Large intestine (tissue), 3 donors: ENCODE measurements around the gene CHEK1. TPM values are rescaled to one million over a fixed set of nuclear protein-coding genes. Genes with fewer than 3 reads are reported as not detected.

Experiments
- DNase-seq, 2 donors: peaks; one replicate each; pipeline versions ENCODE4 v3.0.0 to v3.0.0-alpha.2; 2013
- H3K27ac ChIP-seq: one replicate; pipeline ENCODE4 v1.5.1; 2013; ENCODE audit warnings: low read length
- H3K27me3 ChIP-seq: 2 replicates; pipeline ENCODE4 v1.6.1; 2013; ENCODE audit warnings: low read length; ENCODE audit not compliant: control insufficient read depth, insufficient read depth
- H3K36me3 ChIP-seq: 2 replicates; pipeline ENCODE4 v1.6.1; 2013; ENCODE audit warnings: low read length; ENCODE audit not compliant: control insufficient read depth, insufficient read depth
- H3K4me1 ChIP-seq: one replicate; pipeline ENCODE4 v1.6.1; 2013; ENCODE audit warnings: low read length; ENCODE audit not compliant: control insufficient read depth, insufficient read depth
- H3K4me3 ChIP-seq: one replicate; pipeline ENCODE4 v1.5.1; 2013; ENCODE audit warnings: low read length
- H3K9me3 ChIP-seq: one replicate; pipeline ENCODE4 v1.6.1; 2013; ENCODE audit warnings: mild to moderate bottlenecking, low read depth, low read length, moderate library complexity; ENCODE audit not compliant: control insufficient read depth
- WGBS: methylation state at CpG from one replicate; pipeline ENCODE4 v1.1.5; 2013; ENCODE audit warnings: low lambda C conversion rate; ENCODE audit not compliant: insufficient coverage; 5-methylcytosine and 5-hydroxymethylcytosine counted together
- polyA plus RNA-seq: library from polyadenylated mRNA; unstranded; fragments of 120-200 nt; gene quantifications from one replicate; pipeline ENCODE4 v1.2.1, GENCODE V29; 2013

CHEK1 gene
- polyA plus RNA-seq, 1 donor: 21.5 TPM

DNA sequence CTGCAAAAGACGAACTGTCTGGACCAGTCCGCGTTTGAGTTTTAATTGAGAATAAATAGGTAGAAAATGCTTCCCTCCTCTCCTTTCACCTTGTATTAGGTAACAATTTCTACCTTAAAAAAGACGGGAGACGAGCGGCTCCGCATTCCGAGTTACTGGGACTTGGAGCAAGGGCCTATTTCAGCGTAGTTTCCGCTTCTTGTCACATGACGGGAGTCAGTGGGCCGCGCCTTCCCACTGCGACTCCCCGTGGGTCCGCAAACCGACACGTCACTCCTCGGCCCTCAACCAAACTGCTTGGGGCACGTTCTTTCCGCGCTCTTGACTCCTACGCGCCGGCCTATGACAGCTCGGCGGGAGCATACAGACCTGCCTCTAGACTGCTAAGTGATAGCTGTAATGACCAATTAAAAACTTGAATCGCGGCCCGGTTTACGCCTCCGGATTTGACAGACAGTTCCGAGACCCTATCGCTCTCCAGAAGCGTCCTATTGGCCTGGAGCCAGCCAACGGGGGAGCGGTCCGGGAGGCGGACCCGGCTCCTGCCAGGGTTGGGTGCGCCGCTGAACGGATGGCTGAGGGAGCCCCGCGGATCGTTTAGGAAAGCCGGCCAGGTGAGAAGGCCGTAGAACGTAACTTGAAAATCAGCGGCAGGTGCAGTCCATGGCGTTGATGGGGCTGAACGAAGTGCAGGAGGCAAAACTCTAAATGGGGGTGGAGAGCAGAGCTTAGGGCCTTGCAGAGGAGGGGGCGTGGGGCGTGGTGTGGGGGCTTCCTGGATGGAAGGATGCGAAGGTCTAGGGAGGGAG lies 32.5 kb upstream of the CHEK1 start, which contains the start of gene STT3A:
TSS of gene STT3A (plus strand) at position 548 of the 809 bp plus-strand sequence. CDS start 3,064 bp downstream, outside the sequence.
- WGBS: no CpG with 5 or more reads among the region's 55 CpGs
- no peaks in the 10 kb centered on the region for H3K4me1 ChIP-seq
- H3K27me3 ChIP-seq: no peaks in the 10 kb centered on the region

DNA sequence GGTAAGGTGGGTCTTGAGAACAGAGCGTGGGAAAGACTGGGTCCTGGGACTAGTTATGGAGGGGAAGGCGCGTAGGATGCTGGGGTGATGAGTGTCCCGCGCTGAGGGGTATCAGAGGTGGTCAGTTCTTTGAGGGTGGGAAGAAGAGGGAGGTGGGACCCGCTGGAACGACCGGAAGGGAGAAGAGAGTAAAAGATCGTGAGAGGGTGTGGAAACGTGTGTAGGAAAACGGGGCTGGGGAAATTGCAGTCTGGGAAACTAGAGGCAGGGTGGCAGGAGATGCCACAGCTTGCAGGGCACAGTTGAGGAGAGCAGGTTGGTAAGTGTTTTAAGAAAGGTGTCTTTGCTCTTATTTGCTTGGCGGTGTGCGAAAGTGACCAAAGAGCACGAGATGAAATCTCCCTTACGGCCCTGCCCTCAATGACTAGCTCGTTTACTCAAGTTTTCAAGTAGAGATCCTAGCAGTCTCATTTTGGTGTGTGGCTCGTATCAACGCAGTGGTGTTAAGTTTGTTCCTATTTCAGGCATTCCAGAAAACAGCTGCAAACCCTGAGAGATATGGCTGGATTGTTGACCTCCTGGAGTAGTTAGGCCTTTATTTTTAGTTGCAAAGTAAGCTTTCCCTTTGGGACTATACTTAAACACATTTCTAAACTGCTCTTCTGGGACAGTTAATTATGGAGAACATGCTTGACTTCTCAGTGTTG lies 31.7 kb upstream of the CHEK1 start:
- Histone ChIP-seq H3K4me3 (peak overlapping the region; percentile 87), H3K4me1 (no peaks in the 10 kb centered on the region), H3K27me3 (no peaks in the 10 kb centered on the region), H3K36me3 (peaks cover 12% of the 10 kb centered on the region), H3K9me3 (no peaks in the 10 kb centered on the region), H3K27ac (peak overlapping the region; percentile 86)
- WGBS: 0% methylated on average over 6 of the region's 18 CpGs
- no peak for DNase-seq

More for the DNA sequence above, 32.5 kb upstream of the CHEK1 start, which contains the start of gene STT3A:
- Histone ChIP-seq H3K4me3 (peak within 1 kb of the TSS; percentile 87), H3K36me3 (peaks cover 6% of the 10 kb centered on the region), H3K27ac (peak within 1 kb of the TSS; percentile 98), H3K9me3 (no peaks in the 10 kb centered on the region)
- peak; percentile 100 for DNase-seq

DNA sequence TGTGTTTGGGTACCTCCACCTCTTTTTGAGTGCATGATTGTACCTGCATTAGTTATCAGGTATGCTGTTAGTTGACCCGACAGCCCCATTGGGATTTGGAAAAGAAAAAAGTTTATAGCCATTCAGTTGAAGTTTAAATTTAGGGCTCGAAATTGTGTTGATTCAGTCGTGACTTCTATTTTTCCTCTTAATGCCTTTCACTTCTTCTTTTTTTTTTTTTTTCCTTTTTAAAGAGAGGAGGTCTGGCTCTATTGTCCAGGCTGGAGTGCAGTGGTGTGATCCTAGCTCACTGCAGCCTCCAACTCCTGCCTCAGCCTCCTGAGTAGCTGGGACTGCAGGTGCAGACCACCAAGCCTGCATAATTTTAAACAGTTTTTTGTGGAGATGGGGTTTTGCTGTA lies 30.0 kb upstream of the CHEK1 start:
- no peak for DNase-seq
- no peaks in the 10 kb centered on the region for H3K27me3 ChIP-seq
- 50% methylated on average over 2 of the region's 3 CpGs for WGBS
- no peak overlapping the region for H3K27ac ChIP-seq
- H3K4me3 ChIP-seq: no peak overlapping the region
- no peaks in the 10 kb centered on the region for H3K9me3 ChIP-seq
- H3K36me3 ChIP-seq: peaks cover 22% of the 10 kb centered on the region
- H3K4me1 ChIP-seq: no peaks in the 10 kb centered on the region

DNA sequence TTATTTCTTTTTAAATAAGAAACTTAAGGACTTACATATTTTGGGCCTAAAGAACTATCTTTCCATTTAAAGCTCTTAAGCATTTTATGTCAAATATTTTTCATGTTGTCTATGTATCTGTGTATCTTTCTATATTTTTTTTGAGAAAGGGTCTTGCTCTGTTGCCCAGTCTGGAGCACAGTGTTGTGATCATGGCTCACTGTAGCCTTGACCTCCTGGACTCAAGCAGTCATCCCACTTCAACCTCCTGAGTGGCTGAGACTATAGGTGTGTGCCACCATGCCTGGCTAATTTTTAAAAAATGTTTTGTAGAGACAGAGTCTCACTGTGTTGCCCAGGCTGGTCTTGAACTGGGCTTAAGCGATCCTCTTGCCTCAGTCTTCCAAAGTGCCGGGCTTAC lies 24.3 kb upstream of the CHEK1 start:
- no peak for DNase-seq
- no peak overlapping the region for H3K4me3 ChIP-seq
- H3K9me3 ChIP-seq: no peaks in the 10 kb centered on the region
- no CpG with 5 or more reads among the region's 2 CpGs for WGBS
- H3K36me3 ChIP-seq: peaks cover 71% of the 10 kb centered on the region
- H3K4me1 ChIP-seq: no peaks in the 10 kb centered on the region
- no peaks in the 10 kb centered on the region for H3K27me3 ChIP-seq
- H3K27ac ChIP-seq: no peak overlapping the region

DNA sequence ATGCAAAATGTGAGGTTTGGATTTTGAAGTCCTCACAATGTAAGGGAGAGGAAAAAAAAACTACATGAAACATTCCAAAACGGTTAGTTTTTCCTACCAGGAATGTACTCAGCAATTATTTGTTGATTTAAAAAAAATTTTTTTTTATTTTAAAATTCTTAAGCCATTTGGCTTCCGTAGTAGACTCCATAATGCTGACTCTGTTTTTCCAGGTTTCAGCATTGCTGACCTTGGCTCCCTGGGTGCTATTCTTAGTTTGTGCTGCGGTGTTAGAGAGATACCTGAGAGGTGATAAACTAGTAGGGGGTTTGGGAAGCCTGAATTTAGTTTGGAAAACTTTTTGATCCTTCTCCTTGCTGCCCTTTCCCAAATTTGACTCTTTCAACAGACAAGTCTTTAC lies 21.8 kb upstream of the CHEK1 start:
- H3K27me3 ChIP-seq: no peaks in the 10 kb centered on the region
- H3K27ac ChIP-seq: no peak overlapping the region
- no peak for DNase-seq
- H3K4me3 ChIP-seq: no peak overlapping the region
- peaks cover 82% of the 10 kb centered on the region for H3K36me3 ChIP-seq
- no peaks in the 10 kb centered on the region for H3K4me1 ChIP-seq
- no peaks in the 10 kb centered on the region for H3K9me3 ChIP-seq
- 90% methylated on average over 2 of the region's 3 CpGs for WGBS

DNA sequence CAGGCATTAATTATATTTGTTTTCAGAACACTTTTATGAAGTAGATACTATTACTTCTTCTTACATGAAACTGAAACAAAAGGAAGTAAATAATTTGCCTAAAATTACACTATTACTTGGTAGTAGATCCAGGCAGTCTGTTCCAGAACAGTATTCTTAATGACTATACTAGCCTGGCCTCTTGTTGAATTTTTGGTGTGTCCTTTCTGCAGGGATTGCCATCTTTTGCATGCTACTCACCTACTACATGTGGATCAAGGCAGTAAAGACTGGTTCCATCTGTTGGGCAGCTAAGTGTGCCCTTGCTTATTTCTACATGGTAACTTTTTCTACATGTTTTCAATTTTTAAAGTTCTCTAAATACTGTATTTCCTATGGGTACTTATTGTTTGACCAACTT lies 19.5 kb upstream of the CHEK1 start:
- Histone ChIP-seq H3K27me3 (no peaks in the 10 kb centered on the region), H3K36me3 (peaks cover 83% of the 10 kb centered on the region)
- DNase-seq: no peak

DNA sequence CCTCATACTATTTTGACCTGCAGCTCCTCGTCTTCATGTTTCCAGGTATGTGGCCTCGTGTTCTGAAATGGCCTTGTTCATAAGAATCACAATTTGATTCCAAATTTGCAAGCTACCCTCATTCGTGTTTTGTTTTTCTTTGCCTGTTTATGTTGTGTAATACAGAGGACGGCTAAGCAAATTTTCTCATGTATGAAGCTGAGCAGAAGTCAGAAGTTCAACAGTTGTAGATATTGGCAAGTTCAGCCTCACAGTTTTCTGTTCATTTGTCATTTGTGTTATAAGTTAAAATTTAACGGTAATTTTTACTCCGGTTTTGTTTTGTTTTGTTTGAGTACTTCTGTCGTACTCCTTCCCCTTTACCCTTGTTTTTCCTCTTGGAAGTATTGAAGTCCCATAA lies 15.4 kb upstream of the CHEK1 start:
- 94% methylated on average over 4 of the region's 7 CpGs for WGBS
- Histone ChIP-seq H3K4me1 (no peaks in the 10 kb centered on the region), H3K4me3 (no peak overlapping the region), H3K9me3 (no peaks in the 10 kb centered on the region), H3K27me3 (no peaks in the 10 kb centered on the region), H3K27ac (no peak overlapping the region), H3K36me3 (peaks cover 78% of the 10 kb centered on the region)
- DNase-seq: no peak

More for the DNA sequence above, 19.5 kb upstream of the CHEK1 start:
- no peak overlapping the region for H3K27ac ChIP-seq
- H3K4me1 ChIP-seq: no peaks in the 10 kb centered on the region
- H3K4me3 ChIP-seq: no peak overlapping the region
- H3K9me3 ChIP-seq: no peaks in the 10 kb centered on the region

DNA sequence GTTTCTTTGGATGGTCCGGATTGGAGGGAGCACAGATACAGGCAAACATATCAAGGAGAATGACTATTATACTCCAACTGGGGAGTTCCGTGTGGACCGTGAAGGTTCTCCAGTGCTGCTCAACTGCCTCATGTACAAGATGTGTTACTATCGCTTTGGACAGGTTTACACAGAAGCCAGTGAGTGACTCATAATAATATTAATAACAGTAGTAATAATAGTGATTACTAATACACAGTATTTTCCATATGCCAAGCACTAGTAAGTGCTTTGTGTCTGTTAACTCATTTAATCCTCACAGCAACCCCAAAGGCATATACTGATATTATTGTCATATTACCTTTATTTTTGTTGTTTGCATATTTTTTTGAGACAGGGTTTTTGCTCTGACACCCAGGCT lies 6.6 kb upstream of the CHEK1 start:
- H3K4me1 ChIP-seq: no peaks in the 10 kb centered on the region
- peaks cover 72% of the 10 kb centered on the region for H3K36me3 ChIP-seq
- no peak for DNase-seq
- no CpG with 5 or more reads among the region's 4 CpGs for WGBS
- no peak overlapping the region for H3K4me3 ChIP-seq
- H3K27ac ChIP-seq: no peak overlapping the region
- H3K27me3 ChIP-seq: no peaks in the 10 kb centered on the region
- H3K9me3 ChIP-seq: no peaks in the 10 kb centered on the region

DNA sequence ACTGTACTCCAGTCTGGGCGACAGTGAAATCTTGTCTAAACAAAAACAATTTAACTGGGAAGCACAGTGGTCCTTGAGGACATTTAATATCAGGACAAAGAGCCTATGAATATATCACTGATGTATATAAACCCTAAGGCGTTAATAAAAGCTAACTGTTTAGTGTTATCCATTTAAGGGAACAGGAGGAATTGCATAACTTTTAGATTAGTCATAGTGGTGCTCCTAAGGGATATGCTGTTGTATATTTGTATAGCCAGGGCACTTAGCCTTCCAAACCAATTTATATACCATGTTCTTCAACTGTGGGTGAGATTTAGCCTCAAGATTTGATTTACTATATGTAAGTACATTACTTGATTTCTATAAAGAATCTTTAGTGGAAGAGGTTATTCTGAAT lies 3.0 kb upstream of the CHEK1 start:
- 80% methylated on average over 1 of the region's 2 CpGs for WGBS
- no peak for DNase-seq
- H3K36me3 ChIP-seq: peaks cover 46% of the 10 kb centered on the region

DNA sequence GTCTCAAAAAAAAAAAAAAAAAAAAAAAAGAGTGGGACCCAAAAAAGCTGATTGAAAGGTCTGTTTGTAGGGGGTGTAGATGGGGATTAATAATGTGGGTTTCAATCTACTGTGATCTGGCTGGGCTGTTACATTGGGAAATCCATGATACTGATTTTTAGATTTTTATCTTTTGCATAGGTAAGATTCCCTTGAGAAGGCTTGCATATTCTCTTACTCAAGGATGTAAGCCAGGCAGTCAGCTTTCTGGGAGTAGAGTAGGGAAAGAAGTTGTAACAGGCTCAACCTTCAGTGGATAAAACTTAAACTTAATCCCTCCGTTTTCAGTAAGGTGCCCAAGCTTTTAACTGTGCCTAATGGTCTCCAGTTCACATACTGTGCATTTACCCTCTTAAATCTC lies 1.9 kb upstream of the CHEK1 start:
- H3K9me3 ChIP-seq: no peaks in the 10 kb centered on the region
- no peak for DNase-seq
- peaks cover 37% of the 10 kb centered on the region for H3K36me3 ChIP-seq
- H3K27ac ChIP-seq: no peak overlapping the region
- 80% methylated on average over 1 of the region's 1 CpG for WGBS
- H3K4me1 ChIP-seq: no peaks in the 10 kb centered on the region
- H3K27me3 ChIP-seq: no peaks in the 10 kb centered on the region
- no peak overlapping the region for H3K4me3 ChIP-seq

More for the DNA sequence above, 3.0 kb upstream of the CHEK1 start:
- Histone ChIP-seq H3K4me1 (no peaks in the 10 kb centered on the region), H3K27me3 (no peaks in the 10 kb centered on the region), H3K9me3 (no peaks in the 10 kb centered on the region), H3K4me3 (no peak overlapping the region), H3K27ac (no peak overlapping the region)
